OCI-M2 (cell line): Measurements from ENCODE around the gene ATP6V1B1.

Source experiments
- DNase-seq: peaks from one replicate; lab custom pipeline; 2025; ENCODE audit not compliant: unreplicated experiment; lab: John Stamatoyannopoulos, UW

Gene ATP6V1B1

DNA sequence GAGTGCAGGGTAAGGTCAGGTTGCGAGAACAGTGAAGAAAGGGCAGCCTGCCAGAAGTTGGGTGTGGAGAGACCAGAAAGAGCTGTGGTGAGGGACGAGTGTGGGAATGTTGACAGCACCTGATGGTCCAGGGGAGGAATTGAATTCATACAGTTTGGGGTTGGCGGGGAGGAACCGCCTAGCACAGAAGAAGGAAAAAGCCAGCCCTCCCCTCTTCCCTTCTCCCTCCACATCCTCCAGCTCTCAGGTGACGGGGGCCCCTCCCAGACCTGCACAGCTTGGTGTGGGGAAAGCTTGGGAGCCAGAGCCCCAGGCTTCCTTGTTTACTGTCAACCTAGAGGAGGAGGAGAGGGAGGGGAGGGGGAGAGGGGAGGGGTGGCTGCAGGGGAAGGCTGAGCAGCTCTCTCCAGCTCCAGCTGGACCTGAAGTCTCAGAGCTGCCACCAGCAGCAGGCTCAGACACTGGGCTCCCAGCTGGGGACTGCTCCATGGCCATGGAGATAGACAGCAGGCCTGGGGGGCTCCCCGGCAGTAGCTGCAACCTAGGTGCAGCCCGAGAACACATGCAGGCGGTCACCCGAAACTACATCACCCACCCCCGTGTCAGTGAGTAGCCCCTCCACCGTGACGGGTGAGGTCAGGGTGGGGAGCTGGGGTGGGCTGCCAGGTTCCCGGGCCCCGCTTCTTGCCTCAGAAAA lies at the start of gene ATP6V1B1:
ATP6V1B1 (plus strand) TSS at position 433 of the 697 bp plus-strand sequence; CDS start at position 488, 55 bp downstream.
- DNase-seq = no peak

DNA sequence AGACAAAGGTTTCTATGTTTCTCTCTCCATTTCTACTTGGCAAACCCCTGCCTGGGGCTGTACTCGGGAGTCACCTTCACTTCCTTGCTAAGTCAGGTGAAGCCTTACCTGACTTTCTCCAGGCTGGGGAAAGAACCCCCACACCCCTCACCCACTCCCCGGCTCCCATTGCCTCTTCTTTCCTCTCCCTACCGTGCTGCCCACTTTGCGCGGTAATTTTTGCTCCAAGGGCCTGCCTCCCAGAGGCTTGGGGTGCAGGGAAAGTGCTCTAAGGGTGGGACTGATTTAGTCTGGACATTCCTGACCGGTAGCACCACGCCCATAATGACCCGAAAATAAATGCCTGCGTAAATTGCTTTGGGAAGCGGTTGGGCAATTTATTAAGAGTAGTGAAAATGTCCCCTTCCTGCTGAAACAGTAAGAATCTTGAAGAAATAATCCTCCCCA lies 49.1 kb upstream of the ATP6V1B1 start:
- DNase-seq = no peak

DNA sequence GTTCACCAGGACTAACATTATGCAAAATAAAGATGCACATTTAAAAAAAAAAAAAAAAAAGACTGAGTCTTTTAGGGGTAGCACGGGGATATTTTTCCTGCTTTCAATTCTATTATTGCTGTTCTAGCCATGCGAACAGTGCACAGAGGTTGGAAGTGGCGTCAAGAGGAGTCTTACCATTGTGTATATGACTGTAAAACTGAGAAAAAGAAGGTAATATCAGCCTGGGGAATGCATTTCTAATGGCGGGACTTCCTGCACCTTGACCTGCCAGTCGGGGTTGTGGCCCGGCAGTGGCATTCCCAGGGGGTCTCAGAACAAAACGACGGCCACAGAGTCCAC lies 48.5 kb upstream of the ATP6V1B1 start:
- no peak for DNase-seq

- DNase-seq = no peak
Observed at GRCh38 chr2:70887550-70888246, 48.0 kb upstream of the ATP6V1B1 start.

GRCh38 chr2:70888366-70888922 lies 47.3 kb upstream of the ATP6V1B1 start:
- no peak for DNase-seq

GRCh38 chr2:70888923-70889715 lies 46.6 kb upstream of the ATP6V1B1 start:
- no peak for DNase-seq

DNA sequence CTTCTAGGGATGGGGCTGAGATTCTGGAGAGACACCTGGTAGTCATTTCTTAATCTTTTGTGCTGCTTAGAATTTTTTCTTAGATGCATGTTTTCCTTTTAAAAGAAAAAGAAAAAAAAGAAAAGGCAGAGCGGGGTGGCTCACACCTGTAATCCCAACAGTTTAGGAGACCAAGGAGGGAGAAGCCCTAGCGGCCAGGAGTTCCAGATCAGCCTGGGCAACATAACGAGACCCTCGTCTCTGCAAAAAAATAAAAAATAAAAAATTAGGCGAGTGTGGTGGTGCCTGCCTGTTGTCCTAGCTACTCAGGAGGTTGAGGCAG lies 46.0 kb upstream of the ATP6V1B1 start:
- no peak for DNase-seq

DNA sequence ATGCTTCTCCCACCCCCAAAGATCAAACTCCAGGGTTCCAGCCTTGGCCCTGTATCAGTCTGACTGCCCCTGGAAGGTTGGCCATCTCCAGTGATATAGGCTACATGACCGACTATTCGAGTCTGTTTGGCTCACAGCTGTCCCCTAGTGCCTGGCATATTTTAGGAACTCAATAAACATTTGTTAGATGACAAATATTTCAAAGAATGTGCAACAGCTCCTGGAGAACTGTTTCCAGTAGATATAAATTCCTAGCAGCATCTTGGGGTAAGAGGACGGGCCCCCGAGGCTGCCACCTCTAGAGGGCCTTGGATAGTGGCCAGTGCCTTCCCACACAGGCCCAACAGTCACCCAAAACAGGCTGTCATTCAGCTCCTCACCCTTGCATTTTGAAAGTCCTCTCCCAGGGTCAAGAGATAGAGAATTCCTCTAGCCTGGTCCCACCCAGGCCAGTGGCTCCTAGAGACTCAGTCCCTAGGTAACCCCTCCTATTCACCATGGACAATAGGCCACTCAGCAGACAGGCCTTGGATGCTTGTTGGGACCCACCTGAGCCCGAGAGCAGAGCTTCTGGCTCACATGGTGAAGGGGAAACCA lies 45.1 kb upstream of the ATP6V1B1 start:
- no peak for DNase-seq

- no peak for DNase-seq
Observed at GRCh38 chr2:70891572-70892357, 43.9 kb upstream of the ATP6V1B1 start.

- DNase-seq = no peak
Observed at GRCh38 chr2:70892750-70893149, 43.0 kb upstream of the ATP6V1B1 start.

DNA sequence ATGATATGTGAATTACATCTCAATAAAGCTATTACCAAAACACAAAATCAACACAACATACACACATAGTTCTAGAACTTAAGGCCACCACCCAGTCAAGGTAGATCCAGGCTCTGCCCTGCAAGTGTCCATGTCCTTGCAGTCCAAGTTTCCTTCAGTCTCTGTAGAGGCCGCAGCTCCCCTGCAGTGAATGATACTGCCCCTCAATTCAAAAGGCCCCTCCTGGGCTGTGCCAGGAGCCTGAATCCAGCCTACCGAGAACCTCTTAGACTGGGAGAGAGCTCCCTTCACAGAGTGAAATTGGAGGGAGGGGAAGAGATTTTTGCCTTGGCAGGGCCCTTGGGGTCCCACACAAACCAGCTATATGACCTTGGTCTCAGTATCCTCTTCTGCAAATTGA lies 42.5 kb upstream of the ATP6V1B1 start:
- no peak for DNase-seq

GRCh38 chr2:70894765-70895164 lies 40.9 kb upstream of the ATP6V1B1 start:
- DNase-seq = no peak

GRCh38 chr2:70895249-70895648 lies 40.5 kb upstream of the ATP6V1B1 start:
- DNase-seq = no peak

GRCh38 chr2:70895998-70896764 lies 39.5 kb upstream of the ATP6V1B1 start:
- DNase-seq = no peak

DNA sequence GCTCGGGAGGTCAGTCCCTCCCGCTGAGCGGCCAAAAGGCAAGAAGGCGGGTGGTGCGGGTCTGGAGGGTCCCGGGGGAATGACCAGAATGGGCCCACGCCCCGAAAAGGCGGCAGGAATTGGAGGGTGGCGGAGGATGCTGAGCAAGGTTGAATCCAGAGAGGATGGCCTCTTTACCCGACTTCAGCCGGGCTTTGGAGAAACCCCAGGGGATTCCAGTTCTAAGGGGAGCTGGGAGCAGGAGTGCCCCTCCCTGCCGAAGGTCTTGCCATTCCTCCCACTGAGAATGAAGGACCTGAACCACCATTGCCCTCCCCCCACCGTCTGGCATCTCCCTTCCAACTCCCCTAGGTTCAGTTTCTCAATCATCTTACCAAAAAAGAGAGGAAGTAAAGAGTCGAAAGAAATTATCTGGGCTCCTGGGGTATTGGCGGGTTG lies 38.9 kb upstream of the ATP6V1B1 start:
- DNase-seq = no peak

GRCh38 chr2:70897203-70897976 lies 38.3 kb upstream of the ATP6V1B1 start:
- no peak for DNase-seq

GRCh38 chr2:70897977-70898226 lies 37.8 kb upstream of the ATP6V1B1 start:
- DNase-seq = no peak

GRCh38 chr2:70898363-70899240 lies 37.1 kb upstream of the ATP6V1B1 start:
- no peak for DNase-seq
